ENCODE measurements around the gene PSMA2.
"Not testable (repeated sequence)": the region's sequence is repeated elsewhere in the genome, so short reads cannot be mapped to it uniquely, and the experiment has no call there.

The PSMA2 gene

DNA sequence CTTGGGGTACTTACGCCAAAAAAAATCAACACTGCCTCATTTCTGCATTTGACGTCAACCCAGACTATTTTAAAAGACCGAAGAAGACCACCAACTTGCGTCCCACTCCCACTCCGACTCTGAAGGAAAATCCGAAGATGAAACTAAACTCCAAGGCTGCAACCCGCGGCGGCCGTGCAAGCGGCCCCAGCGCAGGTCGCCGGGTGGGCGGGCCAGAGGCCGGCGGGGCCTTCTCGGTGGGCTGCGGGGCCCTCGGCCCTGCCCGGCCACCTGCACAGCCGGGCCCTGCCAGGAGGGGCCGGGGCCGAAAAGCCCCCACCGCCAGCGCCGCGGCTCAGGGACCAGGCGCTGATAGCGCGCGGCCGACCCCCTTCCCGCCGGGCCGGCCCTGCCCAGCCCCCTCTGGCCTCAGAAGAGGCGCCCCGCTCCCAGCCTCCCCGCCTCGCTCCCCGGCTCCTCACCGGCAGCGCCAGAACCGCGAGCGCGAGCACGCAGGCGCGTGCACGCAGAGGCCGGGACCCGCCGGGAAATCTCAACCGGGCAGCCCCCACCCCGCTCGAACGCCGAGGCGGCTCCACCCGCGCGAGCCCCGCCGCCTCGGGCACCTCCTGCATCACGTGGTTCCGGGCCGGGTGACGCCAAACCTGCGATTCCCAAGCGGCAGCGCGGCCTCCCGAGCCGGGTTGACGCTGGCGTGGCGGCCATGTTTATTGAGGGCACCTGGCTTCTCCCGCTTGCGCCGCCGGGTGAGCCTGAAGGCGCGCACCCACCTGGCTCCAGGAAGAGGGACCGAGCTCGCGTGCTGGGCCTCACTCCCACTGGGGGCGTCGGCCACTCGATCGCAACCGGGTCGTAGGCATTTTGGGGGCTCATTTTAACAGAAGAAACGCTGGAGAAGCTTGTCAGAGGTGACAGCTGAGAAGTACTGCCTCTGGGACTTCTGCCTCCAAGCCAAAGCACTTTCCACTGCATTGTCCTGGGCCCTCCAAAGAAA, 20.2 kb downstream of the PSMA2 start, which contains the start of gene C7orf25:
C7orf25 (minus strand) TSS at position 617 of the 994 bp plus-strand sequence. CDS start 1,170 bp downstream, outside the sequence.
- TF ChIP-seq SPI1 (IDR thresholded peaks at IDR 0.05; ENCODE audit: low read depth, low read length) (no peak), TAF1 (IDR thresholded peaks at IDR 0.05; ENCODE audit: low read depth, low read length) (no peak), POLR2AphosphoS5 (IDR thresholded peaks at IDR 0.05; ENCODE audit: low read depth, low read length) (no peak), POU2F2 (IDR thresholded peaks at IDR 0.05; ENCODE audit: low read depth, low read length) (no peak), PAX5 (IDR thresholded peaks at IDR 0.05; ENCODE audit: insufficient read depth, low read length, severe bottlenecking) (no peak), POLR2A (IDR thresholded peaks at IDR 0.05; ENCODE audit: low read depth, low read length) (no peak; the same call in 1 of the 2 replicates)
- FAIRE-seq (peak; percentile 97), DNase-seq (ENCODE audit: insufficient read length, low spot score) (peak; percentile 88)

DNA sequence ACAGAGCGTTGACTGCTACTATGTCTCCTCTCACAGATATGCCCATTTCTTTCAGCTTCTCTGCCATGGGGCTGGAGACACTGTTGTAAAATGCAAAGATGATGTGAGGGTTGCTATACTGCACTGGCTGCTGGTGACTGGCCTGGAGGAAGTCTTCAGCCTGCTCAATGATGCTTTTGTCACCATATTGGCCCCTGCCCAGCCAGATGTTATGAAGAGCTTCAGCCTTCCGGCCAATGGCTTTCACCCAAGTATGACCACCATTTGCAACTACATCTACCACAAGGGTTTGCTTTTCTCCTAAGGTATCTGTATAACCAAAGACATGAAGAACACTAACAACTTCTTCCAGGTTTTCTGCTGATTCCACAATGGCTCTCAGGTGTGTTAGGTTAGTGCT, 21.7 kb downstream of the PSMA2 start:
- TF ChIP-seq POU2F2 (IDR thresholded peaks at IDR 0.05; ENCODE audit: low read depth, low read length): no peak
- no peak for DNase-seq (ENCODE audit: insufficient read length, low spot score)
- no peak for FAIRE-seq

- no peak for TF ChIP-seq POLR2AphosphoS5 (IDR thresholded peaks at IDR 0.05; ENCODE audit: low read depth, low read length)
- no peak for TF ChIP-seq SPI1 (IDR thresholded peaks at IDR 0.05; ENCODE audit: low read depth, low read length)
- TF ChIP-seq TAF1 (IDR thresholded peaks at IDR 0.05; ENCODE audit: low read depth, low read length): no peak
- no peak for TF ChIP-seq POU2F2 (IDR thresholded peaks at IDR 0.05; ENCODE audit: low read depth, low read length)
- no peak for TF ChIP-seq PAX5 (IDR thresholded peaks at IDR 0.05; ENCODE audit: insufficient read depth, low read length, severe bottlenecking)
- TF ChIP-seq POLR2A (IDR thresholded peaks at IDR 0.05; ENCODE audit: low read depth, low read length): no peak
- no peak for FAIRE-seq
- DNase-seq (ENCODE audit: insufficient read length, low spot score): no peak
Measured at GRCh38 chr7:42907316-42907715, 24.7 kb downstream of the PSMA2 start.

- FAIRE-seq: no peak
- TF ChIP-seq POLR2A (IDR thresholded peaks at IDR 0.05; ENCODE audit: low read depth, low read length): no peak
- DNase-seq (ENCODE audit: insufficient read length, low spot score): no peak
Measured at GRCh38 chr7:42906181-42906580, 25.8 kb downstream of the PSMA2 start.

DNA sequence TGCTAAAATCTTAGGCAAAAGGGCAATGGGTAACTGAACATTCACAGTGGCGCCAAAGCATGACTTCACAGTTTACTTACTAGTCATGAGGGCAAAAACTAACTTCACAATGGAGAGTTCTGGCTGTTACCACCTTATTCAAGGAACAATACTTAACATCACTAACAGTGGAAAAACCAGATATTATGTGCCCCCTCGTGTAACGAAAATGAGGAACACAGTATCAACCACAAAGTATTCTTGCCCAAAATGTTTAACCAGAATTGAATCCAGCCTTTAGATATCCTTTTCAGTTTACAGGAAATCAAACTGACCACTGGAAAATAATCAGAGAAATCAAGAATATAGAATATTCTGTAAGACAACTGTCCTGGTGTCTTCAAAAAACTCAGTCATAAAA, 29.6 kb downstream of the PSMA2 start:
- DNase-seq (ENCODE audit: insufficient read length, low spot score) (no peak), FAIRE-seq (no peak)
- TF ChIP-seq POLR2AphosphoS5 (IDR thresholded peaks at IDR 0.05; ENCODE audit: low read depth, low read length) (no peak), SPI1 (IDR thresholded peaks at IDR 0.05; ENCODE audit: low read depth, low read length) (no peak), TAF1 (IDR thresholded peaks at IDR 0.05; ENCODE audit: low read depth, low read length) (no peak), POU2F2 (IDR thresholded peaks at IDR 0.05; ENCODE audit: low read depth, low read length) (no peak), PAX5 (IDR thresholded peaks at IDR 0.05; ENCODE audit: insufficient read depth, low read length, severe bottlenecking) (no peak), POLR2A (IDR thresholded peaks at IDR 0.05; ENCODE audit: low read depth, low read length) (no peak)

GRCh38 chr7:42900842-42901241, 31.1 kb downstream of the PSMA2 start:
- TF ChIP-seq POLR2A (IDR thresholded peaks at IDR 0.05; ENCODE audit: low read depth, low read length) (no peak), POU2F2 (IDR thresholded peaks at IDR 0.05; ENCODE audit: low read depth, low read length) (no peak), TAF1 (IDR thresholded peaks at IDR 0.05; ENCODE audit: low read depth, low read length) (no peak), POLR2AphosphoS5 (IDR thresholded peaks at IDR 0.05; ENCODE audit: low read depth, low read length) (no peak), PAX5 (IDR thresholded peaks at IDR 0.05; ENCODE audit: insufficient read depth, low read length, severe bottlenecking) (no peak), SPI1 (IDR thresholded peaks at IDR 0.05; ENCODE audit: low read depth, low read length) (no peak)
- DNase-seq (ENCODE audit: insufficient read length, low spot score): no peak
- no peak for FAIRE-seq

DNA sequence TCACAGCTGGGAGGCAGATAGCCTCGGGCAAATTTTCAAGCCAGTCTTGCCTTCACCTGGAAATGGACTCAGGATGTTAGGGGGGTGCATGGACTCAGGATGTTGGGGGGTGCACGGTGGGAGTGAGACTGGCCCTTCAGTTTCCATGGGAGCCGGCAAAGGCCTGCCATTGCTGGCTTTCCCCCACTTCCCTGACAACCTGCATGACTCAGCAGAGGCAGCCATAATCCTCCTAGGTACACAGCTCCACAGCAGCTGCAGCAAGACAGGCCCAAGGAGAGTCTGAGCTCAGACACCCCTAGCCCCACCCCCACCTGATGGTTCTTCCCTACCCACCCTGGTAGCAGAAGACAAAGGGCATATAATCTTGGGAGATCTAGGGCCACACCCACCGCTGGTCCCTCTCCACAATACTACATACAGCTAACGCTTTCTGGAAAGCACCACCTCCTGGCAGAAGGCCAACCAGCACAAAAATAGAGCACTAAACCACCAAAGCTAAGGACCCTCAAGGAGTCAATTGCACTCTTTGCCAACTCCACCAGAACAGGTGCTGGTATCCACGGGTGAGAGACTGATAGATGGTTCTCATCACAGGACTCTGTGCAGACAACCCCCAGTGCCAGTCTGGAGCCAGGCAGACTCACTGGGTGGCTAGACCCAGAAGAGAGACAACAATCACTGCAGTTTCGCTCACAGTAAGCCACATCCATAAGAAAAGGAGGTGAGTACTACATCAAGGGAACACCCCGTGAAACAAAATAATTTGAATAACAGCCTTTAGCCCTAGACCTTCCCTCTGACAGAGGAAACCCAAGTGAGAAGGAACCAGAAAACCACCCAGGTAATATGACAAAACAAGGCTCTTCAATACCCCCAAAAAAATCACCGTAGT, 38.4 kb downstream of the PSMA2 start:
- FAIRE-seq (no peak), DNase-seq (ENCODE audit: insufficient read length, low spot score) (no peak)
- no peak for TF ChIP-seq POU2F2 (IDR thresholded peaks at IDR 0.05; ENCODE audit: low read depth, low read length)
- TF ChIP-seq PAX5 (IDR thresholded peaks at IDR 0.05; ENCODE audit: insufficient read depth, low read length, severe bottlenecking): no peak
- no peak for TF ChIP-seq SPI1 (IDR thresholded peaks at IDR 0.05; ENCODE audit: low read depth, low read length)
- TF ChIP-seq POLR2A (IDR thresholded peaks at IDR 0.05; ENCODE audit: low read depth, low read length): no peak
- TF ChIP-seq TAF1 (IDR thresholded peaks at IDR 0.05; ENCODE audit: low read depth, low read length): no peak
- TF ChIP-seq POLR2AphosphoS5 (IDR thresholded peaks at IDR 0.05; ENCODE audit: low read depth, low read length): no peak

DNA sequence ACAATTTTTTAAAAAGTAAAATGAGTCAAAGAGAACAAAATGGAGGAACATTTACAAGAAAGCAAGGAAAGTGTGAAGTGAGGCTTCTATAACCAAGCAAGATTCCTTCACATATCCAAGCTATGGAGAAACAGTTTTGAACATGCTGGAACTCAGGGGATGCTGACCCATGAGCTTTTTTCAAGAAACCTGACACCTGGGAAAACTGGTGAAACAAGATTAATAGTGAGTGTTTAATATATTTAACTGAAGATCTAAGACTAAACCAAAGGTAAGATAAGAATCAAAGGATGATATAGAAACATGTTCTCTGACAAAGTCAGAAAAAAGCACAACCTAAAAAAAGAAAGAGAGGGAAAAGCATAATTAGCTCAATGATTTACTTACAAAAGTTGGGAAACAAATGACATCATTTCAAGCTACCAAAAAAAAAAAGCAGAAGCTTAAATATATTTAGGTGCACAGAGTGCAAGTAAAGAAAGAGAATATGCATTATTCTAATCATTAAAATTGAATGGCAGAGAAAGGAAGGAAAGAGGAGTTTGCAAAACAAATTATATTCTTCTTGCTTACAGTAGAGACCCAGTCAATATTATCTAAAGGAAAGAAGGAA, 45.0 kb downstream of the PSMA2 start:
- DNase-seq (ENCODE audit: insufficient read length, low spot score): no peak
- no peak for TF ChIP-seq SPI1 (IDR thresholded peaks at IDR 0.05; ENCODE audit: low read depth, low read length)
- TF ChIP-seq POU2F2 (IDR thresholded peaks at IDR 0.05; ENCODE audit: low read depth, low read length): no peak
- no peak for TF ChIP-seq POLR2A (IDR thresholded peaks at IDR 0.05; ENCODE audit: low read depth, low read length)
- no peak for TF ChIP-seq POLR2AphosphoS5 (IDR thresholded peaks at IDR 0.05; ENCODE audit: low read depth, low read length)
- no peak for TF ChIP-seq TAF1 (IDR thresholded peaks at IDR 0.05; ENCODE audit: low read depth, low read length)
- TF ChIP-seq PAX5 (IDR thresholded peaks at IDR 0.05; ENCODE audit: insufficient read depth, low read length, severe bottlenecking): no peak
- FAIRE-seq: no peak

DNA sequence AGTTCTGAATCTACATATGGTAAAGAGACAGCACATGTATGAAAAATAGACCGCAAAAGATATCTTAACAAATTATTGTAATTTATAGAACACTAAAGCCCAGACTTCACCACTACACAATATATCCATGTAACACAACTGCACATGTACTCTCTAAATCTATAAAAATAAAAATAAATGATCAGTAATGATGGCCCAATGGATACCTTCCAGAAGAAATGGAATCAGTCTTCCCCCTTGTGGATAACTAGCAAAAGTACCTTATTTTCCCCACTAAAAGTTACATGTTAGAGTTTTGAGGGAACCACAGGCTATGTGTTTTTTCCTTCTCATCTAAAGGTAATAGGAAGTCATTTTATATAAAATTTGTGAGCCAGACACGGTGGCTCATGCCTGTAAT, 45.8 kb downstream of the PSMA2 start:
- DNase-seq (ENCODE audit: insufficient read length, low spot score): no peak
- FAIRE-seq: no peak
- TF ChIP-seq PAX5 (IDR thresholded peaks at IDR 0.05; ENCODE audit: insufficient read depth, low read length, severe bottlenecking): no peak
- no peak for TF ChIP-seq POU2F2 (IDR thresholded peaks at IDR 0.05; ENCODE audit: low read depth, low read length)
- no peak for TF ChIP-seq POLR2A (IDR thresholded peaks at IDR 0.05; ENCODE audit: low read depth, low read length)
- no peak for TF ChIP-seq POLR2AphosphoS5 (IDR thresholded peaks at IDR 0.05; ENCODE audit: low read depth, low read length)
- TF ChIP-seq TAF1 (IDR thresholded peaks at IDR 0.05; ENCODE audit: low read depth, low read length): no peak
- TF ChIP-seq SPI1 (IDR thresholded peaks at IDR 0.05; ENCODE audit: low read depth, low read length): no peak

DNA sequence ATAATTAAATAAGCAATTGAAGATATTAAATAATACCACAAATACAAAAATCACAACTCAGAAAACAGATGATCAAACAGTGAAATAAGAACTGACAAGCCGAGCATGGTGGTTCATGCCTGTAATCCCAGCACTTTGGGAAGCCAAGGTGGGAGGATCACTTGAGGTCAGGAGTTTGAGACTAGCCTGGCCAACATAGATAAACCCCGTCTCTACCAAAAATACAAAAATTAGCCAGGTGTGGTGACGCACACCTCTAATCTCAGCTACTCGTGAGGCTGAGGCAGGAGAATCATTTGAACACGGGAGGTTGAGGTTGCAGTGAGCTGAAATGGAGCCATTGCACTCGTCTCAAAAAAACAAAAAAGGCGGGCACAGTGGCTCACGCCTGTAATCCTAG, 46.8 kb downstream of the PSMA2 start:
- not testable (repeated sequence) for DNase-seq (ENCODE audit: insufficient read length, low spot score); FAIRE-seq
